SK-N-MC (cell line): Measurements from ENCODE around the gene SPRY1.

Experiments used
- DNase-seq: peaks from one replicate; pipeline ENCODE4 v3.0.0-alpha.2; 2011; ENCODE audit warnings: low read depth, low spot score
- H3K27ac ChIP-seq: fragments of 200-600 bp; sonication (generic); 2 replicates; pipeline ENCODE4 v1.5.1; 2016; ENCODE audit warnings: mixed run types
- H3K36me3 ChIP-seq: fragments of 200-600 bp; sonication (generic); 2 replicates; pipeline ENCODE4 v1.6.1; 2017; ENCODE audit warnings: antibody characterized with exemption, low read length, mixed read lengths; ENCODE audit not compliant: insufficient read depth
- H3K4me3 ChIP-seq: fragments of 200-600 bp; sonication (generic); 2 replicates; pipeline ENCODE4 v1.5.1; 2016
- H3K9ac ChIP-seq: fragments of 200-600 bp; sonication (generic); 2 replicates; pipeline ENCODE4 v1.8.0; 2017; ENCODE audit warnings: mixed run types, mixed read lengths; ENCODE audit not compliant: insufficient read length
- H3K9me3 ChIP-seq: fragments of 200-600 bp; sonication (generic); 2 replicates; pipeline ENCODE4 v1.6.1; 2017; ENCODE audit warnings: low read depth, mild to moderate bottlenecking, antibody characterized with exemption, low read length, moderate library complexity, mixed read lengths
- EZH2 ChIP-seq: fragments of 200-600 bp; sonication (generic); IDR thresholded peaks from one replicate; pipeline ENCODE4 v1.6.1; 2017; ENCODE audit warnings: antibody characterized with exemption
- FOXP2 ChIP-seq: optimal IDR thresholded peaks from 2 replicates; pipeline ENCODE3; 2011; ENCODE audit warnings: mild to moderate bottlenecking, moderate library complexity; ENCODE audit not compliant: insufficient read depth; ENCODE audit errors: extremely low read length, control extremely low read depth
- POLR2AphosphoS5 ChIP-seq: IDR thresholded peaks from 2 replicates; pipeline ENCODE4 v1.6.1; 2012; ENCODE audit warnings: mild to moderate bottlenecking, low read depth, low read length, borderline replicate concordance

SPRY1 gene

GRCh38 chr4:123386609-123387008 is 10.0 kb upstream of the SPRY1 start:
- Histone ChIP-seq H3K36me3 (no peaks in the 10 kb centered on the region), H3K9me3 (no peaks in the 10 kb centered on the region)

DNA sequence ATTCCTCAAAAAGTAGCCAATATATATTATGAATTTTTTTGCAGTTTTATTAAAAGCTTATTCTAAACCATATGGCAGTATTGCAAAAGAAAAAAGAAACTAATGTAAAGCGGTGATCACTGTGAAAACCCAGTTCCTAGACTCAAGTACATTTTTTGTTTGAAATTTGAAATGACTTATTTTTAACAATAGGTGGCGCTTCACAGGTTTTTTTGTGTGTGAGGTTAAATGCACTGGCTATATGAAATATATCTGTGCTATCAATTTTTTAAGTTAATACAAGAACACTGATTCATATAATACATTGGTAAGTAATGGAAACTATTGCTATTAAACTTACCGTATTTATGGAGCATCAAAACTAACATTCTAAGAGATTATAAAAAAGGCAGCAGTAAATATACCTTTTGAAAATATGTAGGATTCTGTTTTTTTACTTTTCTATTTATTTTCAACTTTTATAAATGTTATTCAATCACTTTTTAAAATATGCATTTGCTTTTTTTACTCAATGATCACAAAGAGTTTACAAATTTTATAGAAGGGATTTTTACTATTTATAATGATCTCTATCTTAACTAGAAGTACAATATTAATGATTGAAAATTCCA is 5.6 kb upstream of the SPRY1 start:
- H3K9me3 ChIP-seq, result no peaks in the 10 kb centered on the region
- H3K4me3 ChIP-seq, result no peak overlapping the region
- TF ChIP-seq FOXP2, result no peak
- TF ChIP-seq EZH2, result no peak
- no peak for TF ChIP-seq POLR2AphosphoS5
- H3K36me3 ChIP-seq, result no peaks in the 10 kb centered on the region
- DNase-seq, result no peak
- no peak overlapping the region for H3K27ac ChIP-seq
- no peak overlapping the region for H3K9ac ChIP-seq

More at GRCh38 chr4:123386609-123387008, 10.0 kb upstream of the SPRY1 start:
- Histone ChIP-seq H3K9ac (no peak overlapping the region), H3K4me3 (no peak overlapping the region), H3K27ac (no peak overlapping the region)
- DNase-seq, result no peak
- TF ChIP-seq POLR2AphosphoS5, result no peak
- TF ChIP-seq EZH2, result no peak
- TF ChIP-seq FOXP2, result no peak

- no peak for TF ChIP-seq POLR2AphosphoS5
- no peak for TF ChIP-seq EZH2
- TF ChIP-seq FOXP2, result no peak
- DNase-seq, result no peak
- no peak overlapping the region for H3K27ac ChIP-seq
- no peak overlapping the region for H3K9ac ChIP-seq
- no peaks in the 10 kb centered on the region for H3K36me3 ChIP-seq
- no peak overlapping the region for H3K4me3 ChIP-seq
- no peaks in the 10 kb centered on the region for H3K9me3 ChIP-seq
Observed at GRCh38 chr4:123393721-123394120, 2.9 kb upstream of the SPRY1 start.

GRCh38 chr4:123397144-123398065 is 810 bp downstream of the SPRY1 start:
- TF ChIP-seq EZH2, result no peak
- TF ChIP-seq POLR2AphosphoS5, result no peak
- no peak for TF ChIP-seq FOXP2
- Histone ChIP-seq H3K9me3 (no peaks in the 10 kb centered on the region), H3K4me3 (peak overlapping the region; percentile 91), H3K36me3 (no peaks in the 10 kb centered on the region), H3K27ac (no peak overlapping the region), H3K9ac (peak overlapping the region; percentile 49)
- DNase-seq, result no peak

DNA sequence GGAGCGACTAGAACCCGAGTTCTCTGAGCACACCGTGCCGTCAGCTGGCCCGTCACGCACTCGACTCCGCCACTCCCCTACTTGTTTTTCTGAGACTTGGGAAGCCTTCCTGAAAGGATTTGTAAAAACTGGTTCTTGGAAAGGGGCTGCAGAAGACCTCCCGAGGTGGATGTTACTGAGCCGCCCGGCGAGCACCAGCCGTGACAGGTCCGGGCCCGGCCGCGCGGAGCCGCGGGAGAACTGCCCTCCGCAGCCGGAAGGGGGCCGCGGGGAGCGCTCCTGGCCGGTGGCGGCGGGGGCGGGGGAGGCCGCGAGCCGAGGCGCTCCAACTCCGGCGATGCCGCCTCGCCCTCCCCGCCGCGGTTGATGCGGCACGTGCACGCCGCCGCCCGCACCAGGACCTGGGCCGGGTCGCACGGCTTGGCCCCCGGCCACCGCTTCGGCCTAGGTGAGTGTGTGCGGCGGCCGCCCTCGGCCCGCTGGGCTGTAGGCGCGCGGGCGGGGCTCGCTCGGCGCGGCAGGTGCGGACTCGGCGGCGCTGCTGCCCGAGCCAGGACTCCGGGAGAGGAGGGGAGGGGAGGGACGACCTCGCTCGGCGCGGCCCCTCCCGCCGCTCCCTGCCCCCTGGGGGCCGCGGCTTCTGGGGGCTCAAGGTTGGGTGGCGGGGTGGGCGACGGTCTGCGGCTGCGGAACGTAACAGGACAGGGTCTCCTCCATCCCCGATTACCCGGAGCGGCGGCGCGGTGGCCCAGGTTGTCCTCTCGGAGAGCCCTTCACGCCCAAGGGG is 1.7 kb downstream of the SPRY1 start:
- TF ChIP-seq FOXP2 (no peak), EZH2 (no peak), POLR2AphosphoS5 (no peak)
- peak overlapping the region; percentile 91 for H3K4me3 ChIP-seq
- no peak for DNase-seq
- peak overlapping the region; percentile 49 for H3K9ac ChIP-seq
- no peaks in the 10 kb centered on the region for H3K36me3 ChIP-seq
- no peak overlapping the region for H3K27ac ChIP-seq
- H3K9me3 ChIP-seq, result no peaks in the 10 kb centered on the region

- Histone ChIP-seq H3K4me3 (peak overlapping the region; percentile 91), H3K27ac (no peak overlapping the region), H3K36me3 (no peaks in the 10 kb centered on the region), H3K9ac (no peak overlapping the region), H3K9me3 (no peaks in the 10 kb centered on the region)
- TF ChIP-seq EZH2 (no peak), POLR2AphosphoS5 (no peak), FOXP2 (no peak)
- DNase-seq, result no peak
Observed at GRCh38 chr4:123398853-123399626, 2.4 kb downstream of the SPRY1 start.

DNA sequence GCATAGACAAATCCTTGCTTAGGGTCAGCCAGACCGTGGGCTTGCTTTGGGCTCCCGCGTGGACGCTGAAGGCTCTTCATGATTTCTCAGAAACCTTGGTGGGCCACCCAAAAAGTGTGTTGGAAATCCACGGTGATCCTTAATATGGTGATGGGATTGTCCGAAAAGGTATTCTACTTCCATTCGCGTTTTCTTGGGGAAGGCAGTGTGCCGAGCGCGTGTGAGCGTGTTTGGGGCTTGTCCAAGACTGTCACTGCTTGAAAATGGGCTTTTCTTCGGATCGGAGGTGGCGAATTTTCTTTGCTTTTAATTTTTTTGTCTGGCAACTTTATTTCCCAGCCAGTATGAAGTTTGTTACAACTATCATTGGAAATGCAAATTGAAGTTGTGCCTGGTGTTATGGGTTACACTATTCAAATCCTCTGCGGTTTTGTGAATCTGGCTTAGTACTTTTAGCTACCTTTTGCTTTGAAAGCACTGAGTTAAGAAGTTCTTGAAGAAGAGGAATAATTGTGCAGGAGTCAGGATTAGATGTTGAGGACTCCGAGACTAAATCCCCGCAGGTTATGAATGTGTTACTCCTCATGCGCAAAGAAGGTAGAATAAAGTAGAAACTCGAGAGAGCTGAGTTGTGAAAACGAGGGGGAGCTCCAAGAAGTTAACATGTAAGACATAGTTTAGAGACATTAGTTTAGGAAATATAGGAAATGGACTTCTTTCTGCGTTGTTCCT is 3.2 kb downstream of the SPRY1 start:
- DNase-seq, result no peak
- TF ChIP-seq FOXP2 (no peak), EZH2 (no peak), POLR2AphosphoS5 (no peak)
- H3K9me3 ChIP-seq, result no peaks in the 10 kb centered on the region
- no peaks in the 10 kb centered on the region for H3K36me3 ChIP-seq
- no peak overlapping the region for H3K9ac ChIP-seq
- peak overlapping the region; percentile 91 for H3K4me3 ChIP-seq
- H3K27ac ChIP-seq, result no peak overlapping the region
